Measurements from ENCODE around the gene RAB9A. TPM values are rescaled to one million over a fixed set of nuclear protein-coding genes. Genes with fewer than 3 reads are reported as not detected.

The RAB9A gene
- total RNA-seq, 1 donor from 2014 or later, result 14.2 TPM

DNA sequence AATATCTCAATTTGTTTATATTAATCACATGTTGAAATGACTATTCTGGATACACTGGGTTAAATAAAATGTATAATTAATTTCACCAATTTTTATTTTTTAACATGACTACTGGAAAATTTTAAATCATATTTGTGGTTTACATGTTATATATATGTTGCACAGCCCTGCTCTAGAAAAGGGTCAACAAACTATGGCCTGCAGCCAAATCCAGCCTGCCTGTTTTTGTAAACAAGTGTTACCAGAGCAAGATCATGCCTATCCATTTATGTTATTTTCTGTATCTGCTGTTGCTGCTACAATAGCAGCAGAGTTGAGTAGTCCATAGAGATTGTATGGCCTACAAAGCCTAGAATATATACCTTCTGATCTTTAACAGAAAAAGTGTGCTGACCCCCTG, 34.8 kb upstream of the RAB9A start:
- Mint-ChIP-seq H3K27ac (ENCODE audit: unreplicated experiment) (no peak overlapping the region), H3K27me3 (ENCODE audit: unreplicated experiment) (no peaks in the 10 kb centered on the region), H3K9me3 (ENCODE audit: unreplicated experiment) (peaks cover 4% of the 10 kb centered on the region), H3K4me3 (ENCODE audit: unreplicated experiment) (peak overlapping the region; percentile 85), H3K4me1 (ENCODE audit: low read depth, unreplicated experiment) (peaks cover 1% of the 10 kb centered on the region), H3K36me3 (ENCODE audit: unreplicated experiment) (no peaks in the 10 kb centered on the region)
- no peak for DNase-seq
- TF ChIP-seq, protein P1, sequence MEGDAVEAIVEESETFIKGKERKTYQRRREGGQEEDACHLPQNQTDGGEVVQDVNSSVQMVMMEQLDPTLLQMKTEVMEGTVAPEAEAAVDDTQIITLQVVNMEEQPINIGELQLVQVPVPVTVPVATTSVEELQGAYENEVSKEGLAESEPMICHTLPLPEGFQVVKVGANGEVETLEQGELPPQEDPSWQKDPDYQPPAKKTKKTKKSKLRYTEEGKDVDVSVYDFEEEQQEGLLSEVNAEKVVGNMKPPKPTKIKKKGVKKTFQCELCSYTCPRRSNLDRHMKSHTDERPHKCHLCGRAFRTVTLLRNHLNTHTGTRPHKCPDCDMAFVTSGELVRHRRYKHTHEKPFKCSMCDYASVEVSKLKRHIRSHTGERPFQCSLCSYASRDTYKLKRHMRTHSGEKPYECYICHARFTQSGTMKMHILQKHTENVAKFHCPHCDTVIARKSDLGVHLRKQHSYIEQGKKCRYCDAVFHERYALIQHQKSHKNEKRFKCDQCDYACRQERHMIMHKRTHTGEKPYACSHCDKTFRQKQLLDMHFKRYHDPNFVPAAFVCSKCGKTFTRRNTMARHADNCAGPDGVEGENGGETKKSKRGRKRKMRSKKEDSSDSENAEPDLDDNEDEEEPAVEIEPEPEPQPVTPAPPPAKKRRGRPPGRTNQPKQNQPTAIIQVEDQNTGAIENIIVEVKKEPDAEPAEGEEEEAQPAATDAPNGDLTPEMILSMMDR (IDR thresholded peaks at IDR 0.05; ENCODE audit: partially characterized antibody, unreplicated experiment), result no peak

DNA sequence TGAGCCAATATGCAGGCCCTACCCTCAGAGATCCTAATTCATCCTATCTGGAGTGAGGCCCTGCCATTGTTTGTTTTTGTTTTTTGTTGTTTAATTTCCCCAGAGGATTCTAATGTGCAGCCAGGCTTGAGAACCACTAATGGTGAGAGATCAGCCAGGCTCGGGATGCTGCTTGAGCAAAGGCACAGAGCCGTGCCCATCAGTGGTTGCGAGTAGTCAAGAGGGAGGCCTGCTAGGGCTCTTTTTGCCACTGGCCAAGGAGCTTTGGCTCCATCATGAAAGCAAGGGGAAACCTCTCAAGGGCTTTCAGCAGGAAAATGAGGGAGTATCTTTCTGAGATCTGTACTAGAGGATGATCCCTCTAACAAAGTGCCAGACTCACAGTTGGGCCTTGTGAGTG, 33.3 kb upstream of the RAB9A start:
- Mint-ChIP-seq H3K27ac (ENCODE audit: unreplicated experiment) (no peak overlapping the region), H3K27me3 (ENCODE audit: unreplicated experiment) (no peaks in the 10 kb centered on the region), H3K4me3 (ENCODE audit: unreplicated experiment) (no peak overlapping the region), H3K36me3 (ENCODE audit: unreplicated experiment) (no peaks in the 10 kb centered on the region), H3K4me1 (ENCODE audit: low read depth, unreplicated experiment) (peaks cover 1% of the 10 kb centered on the region), H3K9me3 (ENCODE audit: unreplicated experiment) (peaks cover 4% of the 10 kb centered on the region)
- TF ChIP-seq, protein P1 (IDR thresholded peaks at IDR 0.05; ENCODE audit: partially characterized antibody, unreplicated experiment), result no peak
- DNase-seq, result no peak

- Mint-ChIP-seq H3K9me3 (ENCODE audit: unreplicated experiment) (peaks cover 4% of the 10 kb centered on the region), H3K27me3 (ENCODE audit: unreplicated experiment) (no peaks in the 10 kb centered on the region), H3K4me1 (ENCODE audit: low read depth, unreplicated experiment) (peaks cover 1% of the 10 kb centered on the region), H3K27ac (ENCODE audit: unreplicated experiment) (no peak overlapping the region), H3K4me3 (ENCODE audit: unreplicated experiment) (no peak overlapping the region), H3K36me3 (ENCODE audit: unreplicated experiment) (no peaks in the 10 kb centered on the region)
- DNase-seq, result no peak
- TF ChIP-seq, protein P1 (IDR thresholded peaks at IDR 0.05; ENCODE audit: partially characterized antibody, unreplicated experiment), result peak; percentile 48
Measured at GRCh38 chrX:13658602-13659001, 30.3 kb upstream of the RAB9A start.

- Mint-ChIP-seq H3K4me3 (ENCODE audit: unreplicated experiment) (no peak overlapping the region), H3K4me1 (ENCODE audit: low read depth, unreplicated experiment) (peaks cover 1% of the 10 kb centered on the region), H3K36me3 (ENCODE audit: unreplicated experiment) (no peaks in the 10 kb centered on the region), H3K27ac (ENCODE audit: unreplicated experiment) (no peak overlapping the region), H3K27me3 (ENCODE audit: unreplicated experiment) (no peaks in the 10 kb centered on the region), H3K9me3 (ENCODE audit: unreplicated experiment) (peaks cover 4% of the 10 kb centered on the region)
- TF ChIP-seq, protein P1 (IDR thresholded peaks at IDR 0.05; ENCODE audit: partially characterized antibody, unreplicated experiment), result no peak
- DNase-seq, result no peak
Measured at GRCh38 chrX:13659063-13659462, 29.9 kb upstream of the RAB9A start.

GRCh38 chrX:13661735-13662288, 27.1 kb upstream of the RAB9A start:
- Mint-ChIP-seq H3K4me1 (ENCODE audit: low read depth, unreplicated experiment) (no peaks in the 10 kb centered on the region), H3K27me3 (ENCODE audit: unreplicated experiment) (no peaks in the 10 kb centered on the region), H3K9me3 (ENCODE audit: unreplicated experiment) (no peaks in the 10 kb centered on the region), H3K4me3 (ENCODE audit: unreplicated experiment) (no peak overlapping the region), H3K27ac (ENCODE audit: unreplicated experiment) (no peak overlapping the region), H3K36me3 (ENCODE audit: unreplicated experiment) (no peaks in the 10 kb centered on the region)
- TF ChIP-seq, protein P1 (IDR thresholded peaks at IDR 0.05; ENCODE audit: partially characterized antibody, unreplicated experiment), result no peak
- DNase-seq, result no peak
